ENCODE measurements around the gene E4F1. TPM values are rescaled to one million over a fixed set of nuclear protein-coding genes. Genes with fewer than 3 reads are reported as not detected.

The E4F1 gene
- total and polyA plus RNA-seq, 2 donors (not counting 1 experiment from before 2014, with no cell fraction given), result 6.7 to 31.2 TPM

GRCh38 chr16:2208308-2208707, 15.1 kb upstream of the E4F1 start:
- Histone ChIP-seq H3K9ac (ENCODE audit: insufficient read depth, low read length) (no peak overlapping the region), H3K4me2 (ENCODE audit: extremely low read depth, insufficient read depth, low read length) (no peak overlapping the region)
- no peak for TF ChIP-seq CTCF (conservative IDR thresholded peaks at IDR 0.05 in 1 of 2, IDR thresholded peaks at IDR 0.05 in 1 of 2; ENCODE audit: low read depth in 1 of 2, low read length in 2 of 2)
- TF ChIP-seq EZH2 (IDR thresholded peaks at IDR 0.05; ENCODE audit: low read length, missing control alignments), result no peak

GRCh38 chr16:2208772-2209171, 14.6 kb upstream of the E4F1 start:
- Histone ChIP-seq H3K4me1 (ENCODE audit: control insufficient read depth, extremely low read depth, insufficient read depth, low read length) (peaks cover 9% of the 10 kb centered on the region), H3K4me3 (replicated peaks in 1 of 4; ENCODE audit: control extremely low read depth in 1 of 4, insufficient read depth in 1 of 4, low read depth in 3 of 4, low read length in 4 of 4) (no peak overlapping the region), H3K4me2 (ENCODE audit: extremely low read depth, insufficient read depth, low read length) (no peak overlapping the region), H2AFZ (ENCODE audit: low read length) (no peak overlapping the region), H3K27me3 (ENCODE audit: control insufficient read depth, insufficient read depth, low read length) (no peaks in the 10 kb centered on the region), H3K27ac (ENCODE audit: insufficient read depth, low read length) (no peak overlapping the region), H3K36me3 (ENCODE audit: control insufficient read depth, insufficient read depth, low read length) (peaks cover 27% of the 10 kb centered on the region), H4K20me1 (ENCODE audit: control insufficient read depth, extremely low read depth, insufficient read depth, low read length) (no peaks in the 10 kb centered on the region), H3K9ac (ENCODE audit: insufficient read depth, low read length) (no peak overlapping the region), H3K79me2 (ENCODE audit: control insufficient read depth, insufficient read depth, low read length) (peaks cover 20% of the 10 kb centered on the region), H3K9me3 (ENCODE audit: control insufficient read depth, insufficient read depth, low read depth, low read length) (no peaks in the 10 kb centered on the region)
- no peak for DNase-seq (ENCODE audit: low read depth in 2 of 2)
- TF ChIP-seq CTCF (conservative IDR thresholded peaks at IDR 0.05 in 1 of 2, IDR thresholded peaks at IDR 0.05 in 1 of 2; ENCODE audit: low read depth in 1 of 2, low read length in 2 of 2), result no peak
- TF ChIP-seq EZH2 (IDR thresholded peaks at IDR 0.05; ENCODE audit: low read length, missing control alignments), result no peak

More at GRCh38 chr16:2208308-2208707, 15.1 kb upstream of the E4F1 start:
- Histone ChIP-seq H3K27ac (ENCODE audit: insufficient read depth, low read length) (no peak overlapping the region), H3K9me3 (ENCODE audit: control insufficient read depth, insufficient read depth, low read depth, low read length) (no peaks in the 10 kb centered on the region), H3K79me2 (ENCODE audit: control insufficient read depth, insufficient read depth, low read length) (peaks cover 15% of the 10 kb centered on the region), H3K36me3 (ENCODE audit: control insufficient read depth, insufficient read depth, low read length) (peaks cover 27% of the 10 kb centered on the region), H3K27me3 (ENCODE audit: control insufficient read depth, insufficient read depth, low read length) (no peaks in the 10 kb centered on the region), H3K4me3 (replicated peaks in 1 of 4; ENCODE audit: control extremely low read depth in 1 of 4, insufficient read depth in 1 of 4, low read depth in 3 of 4, low read length in 4 of 4) (no peak overlapping the region), H3K4me1 (ENCODE audit: control insufficient read depth, extremely low read depth, insufficient read depth, low read length) (peaks cover 9% of the 10 kb centered on the region), H4K20me1 (ENCODE audit: control insufficient read depth, extremely low read depth, insufficient read depth, low read length) (no peaks in the 10 kb centered on the region), H2AFZ (ENCODE audit: low read length) (no peak overlapping the region)
- DNase-seq (ENCODE audit: low read depth in 2 of 2), result no peak

GRCh38 chr16:2209258-2210008, 14.0 kb upstream of the E4F1 start:
- H3K9me3 ChIP-seq (ENCODE audit: control insufficient read depth, insufficient read depth, low read depth, low read length), result no peaks in the 10 kb centered on the region
- no peak overlapping the region for H3K4me3 ChIP-seq (replicated peaks in 1 of 4; ENCODE audit: control extremely low read depth in 1 of 4, insufficient read depth in 1 of 4, low read depth in 3 of 4, low read length in 4 of 4)
- H3K4me1 ChIP-seq (ENCODE audit: control insufficient read depth, extremely low read depth, insufficient read depth, low read length), result peaks cover 9% of the 10 kb centered on the region
- no peak overlapping the region for H3K4me2 ChIP-seq (ENCODE audit: extremely low read depth, insufficient read depth, low read length)
- peaks cover 25% of the 10 kb centered on the region for H3K79me2 ChIP-seq (ENCODE audit: control insufficient read depth, insufficient read depth, low read length)
- H2AFZ ChIP-seq (ENCODE audit: low read length), result no peak overlapping the region
- H3K27ac ChIP-seq (ENCODE audit: insufficient read depth, low read length), result no peak overlapping the region
- no peaks in the 10 kb centered on the region for H3K27me3 ChIP-seq (ENCODE audit: control insufficient read depth, insufficient read depth, low read length)
- no peak for DNase-seq (ENCODE audit: low read depth in 2 of 2)
- H3K9ac ChIP-seq (ENCODE audit: insufficient read depth, low read length), result no peak overlapping the region
- H4K20me1 ChIP-seq (ENCODE audit: control insufficient read depth, extremely low read depth, insufficient read depth, low read length), result no peaks in the 10 kb centered on the region
- peaks cover 27% of the 10 kb centered on the region for H3K36me3 ChIP-seq (ENCODE audit: control insufficient read depth, insufficient read depth, low read length)
- TF ChIP-seq CTCF (conservative IDR thresholded peaks at IDR 0.05 in 1 of 2, IDR thresholded peaks at IDR 0.05 in 1 of 2; ENCODE audit: low read depth in 1 of 2, low read length in 2 of 2) (no peak), EZH2 (IDR thresholded peaks at IDR 0.05; ENCODE audit: low read length, missing control alignments) (no peak)

Measured in fibroblast of lung (primary cell).